Fibroblast of lung (primary cell): ENCODE data around the gene RMND5B. TPM values are rescaled to one million over a fixed set of nuclear protein-coding genes. Genes with fewer than 3 reads are reported as not detected.

ENCODE experiments used
- DNase-seq, 2 donors: peaks; one replicate each; pipeline versions ENCODE4 v3.0.0 to v3.0.0-alpha.2; 2010; ENCODE audit warnings: low read depth in 2 of 2
- H2AFZ ChIP-seq: 2 replicates; pipeline ENCODE4 v1.5.1; 2012; ENCODE audit warnings: low read length, control low read depth, inconsistent platforms
- H3K27ac ChIP-seq: 2 replicates; pipeline ENCODE4 v1.5.1; 2011; ENCODE audit warnings: low read length, control low read depth; ENCODE audit not compliant: insufficient read depth
- H3K27me3 ChIP-seq: 2 replicates; pipeline ENCODE4 v1.5.1; 2011; ENCODE audit warnings: mild to moderate bottlenecking, low read length; ENCODE audit not compliant: control insufficient read depth, insufficient read depth
- H3K36me3 ChIP-seq: 2 replicates; pipeline ENCODE4 v1.5.1; 2011; ENCODE audit warnings: low read length; ENCODE audit not compliant: control insufficient read depth, insufficient read depth
- H3K4me1 ChIP-seq: 2 replicates; pipeline ENCODE4 v1.5.1; 2011; ENCODE audit warnings: low read length; ENCODE audit not compliant: control insufficient read depth, insufficient read depth; ENCODE audit errors: extremely low read depth
- H3K4me2 ChIP-seq: 2 replicates; pipeline ENCODE4 v1.5.1; 2011; ENCODE audit warnings: low read length, control low read depth; ENCODE audit not compliant: insufficient read depth; ENCODE audit errors: extremely low read depth
- H3K4me3 ChIP-seq, 4 experiments: fragments of 200-600 bp in 1 of 4; sonication (generic) in 1 of 4; replicated peaks in 1 of 4; 2 replicates each; pipeline ENCODE4 v1.5.1; 2011 to 2016; ENCODE audit warnings: low read length in 4 of 4, low read depth in 3 of 4, mild to moderate bottlenecking in 3 of 4, control low read depth in 2 of 4, inconsistent platforms in 1 of 4, mixed read lengths in 1 of 4; ENCODE audit not compliant: insufficient read depth in 1 of 4; ENCODE audit errors: control extremely low read depth in 1 of 4
- H3K79me2 ChIP-seq: 2 replicates; pipeline ENCODE4 v1.5.1; 2012; ENCODE audit warnings: mild to moderate bottlenecking, low read length, inconsistent platforms; ENCODE audit not compliant: control insufficient read depth, insufficient read depth
- H3K9ac ChIP-seq: 2 replicates; pipeline ENCODE4 v1.5.1; 2011; ENCODE audit warnings: mild to moderate bottlenecking, low read length, control low read depth; ENCODE audit not compliant: insufficient read depth
- H3K9me3 ChIP-seq: 2 replicates; pipeline ENCODE4 v1.5.1; 2012; ENCODE audit warnings: low read depth, low read length; ENCODE audit not compliant: control insufficient read depth, insufficient read depth
- H4K20me1 ChIP-seq: 2 replicates; pipeline ENCODE4 v1.5.1; 2011; ENCODE audit warnings: low read length; ENCODE audit not compliant: control insufficient read depth, insufficient read depth; ENCODE audit errors: extremely low read depth
- CTCF ChIP-seq, 2 donors: IDR thresholded peaks in 1 of 2; conservative IDR thresholded peaks in 1 of 2; 1 replicate in 1 of 2; 2 replicates in 1 of 2; pipeline ENCODE4 v1.5.1; 2011 to 2012; ENCODE audit warnings: low read length in 2 of 2, control low read depth in 1 of 2, inconsistent platforms in 1 of 2, low read depth in 1 of 2, mild to moderate bottlenecking in 1 of 2
- EZH2 ChIP-seq: IDR thresholded peaks from 2 replicates; pipeline ENCODE4 v1.5.1; 2012; ENCODE audit warnings: low read length, control low read depth, mild to moderate bottlenecking; ENCODE audit errors: missing control alignments
- polyA plus RNA-seq, 2 donors: library from polyadenylated mRNA; depleted of rRNA in 1 of 2; stranded (reverse) in 1 of 2; unstranded in 1 of 2; fragments of >200 nt; gene quantifications; 2 replicates each; pipeline ENCODE4 v1.2.1, GENCODE V29; 2011 to 2012; ENCODE audit warnings: missing spikeins in 1 of 2
- total RNA-seq: library from RNA; depleted of rRNA; stranded (reverse); fragments of >200 nt; gene quantifications from 2 replicates; pipeline ENCODE4 v1.2.1, GENCODE V29; 2014

Gene RMND5B
- total and polyA plus RNA-seq, 2 donors (not counting 1 experiment from before 2014, with no cell fraction given), result 22.3 to 22.5 TPM

DNA sequence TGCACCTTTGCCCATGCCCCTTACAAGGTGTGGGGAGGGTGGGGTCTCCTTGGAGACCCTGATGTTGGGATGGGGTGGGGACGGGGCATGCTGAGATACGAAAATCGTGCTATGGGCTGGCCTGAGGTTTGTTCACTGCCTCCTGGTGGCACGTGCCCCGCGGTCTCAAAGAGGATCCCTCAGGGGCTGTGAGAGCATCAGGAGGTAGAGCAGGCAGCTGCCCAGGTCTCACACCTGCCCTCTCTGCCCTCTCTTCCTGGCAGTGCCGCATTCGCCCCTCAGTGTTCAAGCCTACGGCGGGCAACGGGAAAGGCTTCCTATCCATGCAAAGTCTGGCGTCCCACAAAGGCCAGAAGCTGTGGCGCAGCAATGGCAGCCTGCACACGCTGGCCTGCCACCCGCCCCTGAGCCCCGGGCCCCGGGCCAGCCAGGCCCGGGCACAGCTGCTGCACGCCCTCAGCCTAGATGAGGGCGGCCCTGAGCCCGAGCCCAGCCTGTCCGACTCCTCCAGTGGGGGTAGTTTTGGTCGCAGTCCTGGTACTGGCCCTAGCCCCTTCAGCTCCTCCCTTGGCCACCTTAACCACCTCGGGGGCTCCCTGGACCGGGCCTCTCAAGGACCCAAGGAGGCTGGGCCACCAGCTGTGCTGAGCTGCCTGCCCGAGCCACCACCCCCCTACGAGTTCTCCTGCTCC, 10.8 kb upstream of the RMND5B start:
- DNase-seq, result no peak

GRCh38 chr5:178120607-178121357, 10.0 kb upstream of the RMND5B start:
- Histone ChIP-seq H3K4me2 (peak overlapping the region; percentile 3), H3K27ac (no peak overlapping the region), H3K4me3 (peak overlapping the region in 1 of 4 experiments; percentile 49), H2AFZ (peak overlapping the region; percentile 36), H3K4me1 (no peaks in the 10 kb centered on the region), H3K27me3 (peaks cover 21% of the 10 kb centered on the region), H3K36me3 (no peaks in the 10 kb centered on the region), H4K20me1 (no peaks in the 10 kb centered on the region), H3K79me2 (no peaks in the 10 kb centered on the region), H3K9ac (no peak overlapping the region), H3K9me3 (no peaks in the 10 kb centered on the region)
- TF ChIP-seq CTCF (conservative IDR thresholded peaks at IDR 0.05 in 1 of 2, IDR thresholded peaks at IDR 0.05 in 1 of 2; ENCODE audit: low read depth in 1 of 2, low read length in 2 of 2) (peak; percentile 15 to 52), EZH2 (no peak)
- DNase-seq, result peak; percentile 46 to 80

More for the DNA sequence above, 10.8 kb upstream of the RMND5B start:
- H4K20me1 ChIP-seq, result no peaks in the 10 kb centered on the region
- no peak overlapping the region for H2AFZ ChIP-seq
- H3K9ac ChIP-seq, result no peak overlapping the region
- TF ChIP-seq EZH2 (no peak), CTCF (conservative IDR thresholded peaks at IDR 0.05 in 1 of 2, IDR thresholded peaks at IDR 0.05 in 1 of 2; ENCODE audit: low read depth in 1 of 2, low read length in 2 of 2) (no peak)
- H3K27ac ChIP-seq, result no peak overlapping the region
- no peaks in the 10 kb centered on the region for H3K79me2 ChIP-seq
- no peak overlapping the region for H3K4me2 ChIP-seq
- no peak overlapping the region for H3K4me3 ChIP-seq
- no peaks in the 10 kb centered on the region for H3K36me3 ChIP-seq
- peaks cover 28% of the 10 kb centered on the region for H3K27me3 ChIP-seq
- no peaks in the 10 kb centered on the region for H3K9me3 ChIP-seq
- no peaks in the 10 kb centered on the region for H3K4me1 ChIP-seq
